Neuronal stem cell (in vitro differentiated cells): Measurements from ENCODE around the gene ZNF726.
"Not testable (repeated sequence)": the region's sequence is repeated elsewhere in the genome, so short reads cannot be mapped to it uniquely, and the experiment has no call there.

ENCODE experiments used
- DNase-seq: peaks from one replicate; pipeline ENCODE4 v3.0.0-alpha.2; 2013; ENCODE audit warnings: low spot score
- H2AFZ ChIP-seq: one replicate; pipeline ENCODE4 v1.6.1; 2013; ENCODE audit warnings: mild to moderate bottlenecking, low read length, inconsistent platforms
- H2AK5ac ChIP-seq: 2 replicates; pipeline ENCODE4 v1.6.1; 2013; ENCODE audit warnings: low read depth, mild to moderate bottlenecking, inconsistent platforms, low read length, moderate library complexity, mixed read lengths
- H2BK120ac ChIP-seq: 2 replicates; pipeline ENCODE4 v1.6.1; 2013; ENCODE audit warnings: low read depth, mild to moderate bottlenecking, inconsistent platforms, low read length, moderate library complexity, mixed read lengths
- H2BK12ac ChIP-seq: one replicate; pipeline ENCODE4 v1.6.1; 2013; ENCODE audit warnings: low read length, inconsistent platforms
- H2BK15ac ChIP-seq: 2 replicates; pipeline ENCODE4 v1.6.1; 2013; ENCODE audit warnings: mild to moderate bottlenecking, low read length, inconsistent platforms, mixed read lengths
- H2BK5ac ChIP-seq: one replicate; pipeline ENCODE4 v1.6.1; 2013; ENCODE audit warnings: inconsistent platforms, mild to moderate bottlenecking, low read length, moderate library complexity
- H3K14ac ChIP-seq: one replicate; pipeline ENCODE4 v1.6.1; 2013; ENCODE audit warnings: low read length, inconsistent platforms
- H3K18ac ChIP-seq: 2 replicates; pipeline ENCODE4 v1.6.1; 2013; ENCODE audit warnings: low read length, inconsistent platforms
- H3K23ac ChIP-seq: 2 replicates; pipeline ENCODE4 v1.6.1; 2013; ENCODE audit warnings: low read depth, mild to moderate bottlenecking, mixed read lengths, low read length, inconsistent platforms; ENCODE audit not compliant: poor library complexity
- H3K27ac ChIP-seq: replicated peaks from 3 replicates; pipeline ENCODE4 v1.5.1; 2013; ENCODE audit warnings: low read length, inconsistent platforms
- H3K27me3 ChIP-seq, 3 experiments: 2 replicates each; pipeline ENCODE4 v1.6.1; 2013; ENCODE audit warnings: low read length in 3 of 3, mild to moderate bottlenecking in 2 of 3, inconsistent platforms in 1 of 3, low read depth in 1 of 3, mixed read lengths in 1 of 3, moderate library complexity in 1 of 3; ENCODE audit not compliant: control insufficient read depth in 3 of 3, insufficient read depth in 3 of 3
- H3K36me3 ChIP-seq, 2 donors: replicated peaks in 1 of 2; 2 replicates each; pipeline ENCODE4 v1.6.1; 2013; ENCODE audit warnings: low read length in 2 of 2; ENCODE audit not compliant: control insufficient read depth in 2 of 2, insufficient read depth in 2 of 2
- H3K4ac ChIP-seq: 2 replicates; pipeline ENCODE4 v1.6.1; 2013; ENCODE audit warnings: inconsistent platforms, mild to moderate bottlenecking, low read length, moderate library complexity
- H3K4me1 ChIP-seq, 2 donors: 1 replicate in 1 of 2; 2 replicates in 1 of 2; pipeline ENCODE4 v1.6.1; 2013; ENCODE audit warnings: low read length in 2 of 2, low read depth in 1 of 2; ENCODE audit not compliant: control insufficient read depth in 2 of 2, insufficient read depth in 1 of 2
- H3K4me2 ChIP-seq: one replicate; pipeline ENCODE4 v1.6.1; 2013; ENCODE audit warnings: mild to moderate bottlenecking, low read length, inconsistent platforms; ENCODE audit not compliant: insufficient read depth, poor library complexity, severe bottlenecking
- H3K4me3 ChIP-seq, 2 donors: 2 replicates each; pipeline ENCODE4 v1.5.1; 2013; ENCODE audit warnings: low read length in 2 of 2, mild to moderate bottlenecking in 2 of 2, inconsistent platforms in 1 of 2, moderate library complexity in 1 of 2
- H3K79me1 ChIP-seq: one replicate; pipeline ENCODE4 v1.6.1; 2013; ENCODE audit warnings: low read depth, mild to moderate bottlenecking, inconsistent platforms, low read length, moderate library complexity
- H3K9ac ChIP-seq: one replicate; pipeline ENCODE4 v1.6.1; 2013; ENCODE audit warnings: mild to moderate bottlenecking, low read depth, low read length, inconsistent platforms; ENCODE audit not compliant: poor library complexity
- H3K9me3 ChIP-seq, 2 donors: replicated peaks in 1 of 2; 2 replicates each; pipeline versions ENCODE3 to v1.6.1; 2013; ENCODE audit warnings: low read length in 2 of 2, mild to moderate bottlenecking in 2 of 2, inconsistent platforms in 1 of 2, low read depth in 1 of 2, mixed read lengths in 1 of 2, moderate library complexity in 1 of 2; ENCODE audit not compliant: control insufficient read depth in 2 of 2, insufficient read depth in 1 of 2
- H4K8ac ChIP-seq: one replicate; pipeline ENCODE4 v1.6.1; 2013; ENCODE audit warnings: low read depth, mild to moderate bottlenecking, inconsistent platforms, low read length, moderate library complexity
- H4K91ac ChIP-seq: one replicate; pipeline ENCODE4 v1.6.1; 2013; ENCODE audit warnings: low read length, low read depth, mild to moderate bottlenecking, inconsistent platforms; ENCODE audit not compliant: poor library complexity
- WGBS, 2 donors: extraction: QIAGEN DNeasy Blood & Tissue Kit; methylation state at CpG; one replicate each; pipeline ENCODE4 v1.1.7; 2013; ENCODE audit warnings: missing lambda C conversion rate in 2 of 2, mixed read lengths in 1 of 2; ENCODE audit not compliant: insufficient read length in 2 of 2, insufficient replicate concordance in 1 of 2; ENCODE audit errors: extremely low coverage in 2 of 2; 5-methylcytosine and 5-hydroxymethylcytosine counted together

ZNF726 gene

GRCh38 chr19:23977256-23977655, 62.6 kb downstream of the ZNF726 start:
- not testable (repeated sequence) for H3K23ac ChIP-seq, H3K36me3 ChIP-seq, H3K4me1 ChIP-seq, H3K4me3 ChIP-seq, H3K4me2 ChIP-seq, H3K18ac ChIP-seq, H4K8ac ChIP-seq, H3K4ac ChIP-seq, H4K91ac ChIP-seq, H3K27me3 ChIP-seq, H2BK5ac ChIP-seq, H2BK15ac ChIP-seq, DNase-seq, H2BK120ac ChIP-seq, H3K14ac ChIP-seq, H3K9ac ChIP-seq, H2BK12ac ChIP-seq, H2AK5ac ChIP-seq, H3K27ac ChIP-seq, H3K79me1 ChIP-seq, H2AFZ ChIP-seq
- H3K9me3 ChIP-seq = peaks cover 0 to 16% of the 10 kb centered on the region in 2 donors
- WGBS, 2 donors = no CpG with 5 or more reads among the region's 3 CpGs

GRCh38 chr19:23978068-23978467, 63.4 kb downstream of the ZNF726 start:
- WGBS, 2 donors = no CpG with 5 or more reads among the region's 1 CpG
- no peak overlapping the region for H2BK5ac ChIP-seq
- H3K4me1 ChIP-seq = no peaks in the 10 kb centered on the region
- H3K4me3 ChIP-seq = no peak overlapping the region
- no peak overlapping the region for H3K18ac ChIP-seq
- no peak overlapping the region for H3K23ac ChIP-seq
- H3K79me1 ChIP-seq = no peaks in the 10 kb centered on the region
- no peaks in the 10 kb centered on the region for H3K36me3 ChIP-seq
- DNase-seq = no peak
- H3K9me3 ChIP-seq = peaks cover 0 to 16% of the 10 kb centered on the region in 2 donors
- H2AFZ ChIP-seq = no peak overlapping the region
- no peak overlapping the region for H4K91ac ChIP-seq
- no peak overlapping the region for H2BK120ac ChIP-seq
- no peak overlapping the region for H2BK15ac ChIP-seq
- H3K27me3 ChIP-seq = no peaks in the 10 kb centered on the region
- no peak overlapping the region for H3K27ac ChIP-seq
- no peak overlapping the region for H3K4ac ChIP-seq
- H3K14ac ChIP-seq = no peak overlapping the region
- no peak overlapping the region for H4K8ac ChIP-seq
- no peak overlapping the region for H2AK5ac ChIP-seq
- no peak overlapping the region for H3K9ac ChIP-seq
- no peak overlapping the region for H2BK12ac ChIP-seq
- H3K4me2 ChIP-seq = no peak overlapping the region

GRCh38 chr19:23980805-23981204, 66.1 kb downstream of the ZNF726 start:
- Histone ChIP-seq H3K18ac (no peak overlapping the region), H3K79me1 (no peaks in the 10 kb centered on the region), H3K14ac (no peak overlapping the region), H3K4me3 (no peak overlapping the region), H3K4me1 (no peaks in the 10 kb centered on the region), H3K4ac (no peak overlapping the region), H2BK5ac (no peak overlapping the region), H2BK15ac (no peak overlapping the region), H3K4me2 (no peak overlapping the region), H4K91ac (no peak overlapping the region), H2BK120ac (no peak overlapping the region), H2BK12ac (no peak overlapping the region), H4K8ac (no peak overlapping the region), H3K23ac (no peak overlapping the region), H3K27ac (no peak overlapping the region), H3K9ac (no peak overlapping the region), H2AK5ac (no peak overlapping the region), H3K27me3 (no peaks in the 10 kb centered on the region), H3K9me3 (peaks cover 0 to 28% of the 10 kb centered on the region in 2 donors), H2AFZ (no peak overlapping the region), H3K36me3 (no peaks in the 10 kb centered on the region)
- WGBS, 2 donors = no CpG with 5 or more reads among the region's 2 CpGs
- DNase-seq = no peak

- H2AK5ac ChIP-seq = no peak overlapping the region
- no peak overlapping the region for H2BK5ac ChIP-seq
- H3K27me3 ChIP-seq = no peaks in the 10 kb centered on the region
- no peak overlapping the region for H2AFZ ChIP-seq
- H3K18ac ChIP-seq = no peak overlapping the region
- no peak overlapping the region for H3K27ac ChIP-seq
- H3K23ac ChIP-seq = no peak overlapping the region
- no peak overlapping the region for H2BK15ac ChIP-seq
- H3K79me1 ChIP-seq = no peaks in the 10 kb centered on the region
- peaks cover 0 to 29% of the 10 kb centered on the region in 2 donors for H3K9me3 ChIP-seq
- no peaks in the 10 kb centered on the region for H3K36me3 ChIP-seq
- no peak overlapping the region for H3K4me2 ChIP-seq
- H2BK12ac ChIP-seq = no peak overlapping the region
- no peak for DNase-seq
- H4K91ac ChIP-seq = no peak overlapping the region
- no peak overlapping the region for H2BK120ac ChIP-seq
- WGBS, 2 donors = no CpG with 5 or more reads among the region's 2 CpGs
- no peak overlapping the region for H3K4me3 ChIP-seq
- no peak overlapping the region for H4K8ac ChIP-seq
- H3K4me1 ChIP-seq = no peaks in the 10 kb centered on the region
- no peak overlapping the region for H3K14ac ChIP-seq
- H3K4ac ChIP-seq = no peak overlapping the region
- no peak overlapping the region for H3K9ac ChIP-seq
Observed at GRCh38 chr19:23981863-23982262, 67.2 kb downstream of the ZNF726 start.
